Nasal cavity respiratory epithelium epithelial cell of viscerocranial mucosa (primary cell): ENCODE measurements around the gene ITGA7. TPM values are rescaled to one million over a fixed set of nuclear protein-coding genes. Genes with fewer than 3 reads are reported as not detected.

ENCODE experiments used
- total RNA-seq: library from RNA; depleted of rRNA; stranded (reverse); fragments of >200 nt; gene quantifications from 2 replicates; pipeline ENCODE4 v1.2.3, GENCODE V29; 2014

The ITGA7 gene
- total RNA-seq, result 0.34 and 1.2 TPM in 2 replicates

GRCh38 chr12:55707841-55708694 is at the start of gene ITGA7:
TSS of gene ITGA7 (minus strand) at chr12:55707904. CDS start at chr12:55707682, 222 bp downstream.

GRCh38 chr12:55742719-55743405 is 35.2 kb upstream of the ITGA7 start, which contains the start of gene GDF11:
TSS of gene GDF11 (plus strand) at chr12:55743122. CDS start at chr12:55743317, 195 bp downstream.

GRCh38 chr12:55728939-55729818 is 21.5 kb upstream of the ITGA7 start, which contains the start of gene CD63:
TSS of gene CD63 (minus strand) at chr12:55729009. CDS start at chr12:55728341, 668 bp downstream.

GRCh38 chr12:55720071-55720564 is 12.4 kb upstream of the ITGA7 start, which contains the start of gene RDH5:
TSS of gene RDH5 (plus strand) at chr12:55720393. CDS start at chr12:55721185, 792 bp downstream.

GRCh38 chr12:55715833-55716581 is 8.3 kb upstream of the ITGA7 start, which contains the start of gene BLOC1S1:
TSS of gene BLOC1S1 (plus strand) at chr12:55716046. CDS start at chr12:55716052, 6 bp downstream.

GRCh38 chr12:55636853-55637252 is 70.9 kb downstream of the ITGA7 start, which contains the start of gene OR10P1:
TSS of gene OR10P1 (plus strand) at chr12:55636892. CDS start at chr12:55636892, 0 bp downstream.

Other genes starting within 250 kb of the ITGA7 start
- not detected in 2 replicates for gene OR6C70, start 237.8 kb downstream of the ITGA7 start, total RNA-seq
- gene OR6C68, start 215.5 kb downstream of the ITGA7 start, total RNA-seq, result not detected in 2 replicates
- not detected in 2 replicates for gene OR6C4, start 158.3 kb downstream of the ITGA7 start, total RNA-seq
- not detected in 2 replicates for gene OR2AP1, start 135.4 kb downstream of the ITGA7 start, total RNA-seq
- gene OR10P1, start 71.0 kb downstream of the ITGA7 start, total RNA-seq, result not detected in 2 replicates
- 36.6 and 40.0 TPM in 2 replicates for gene BLOC1S1, start 8.1 kb upstream of the ITGA7 start, total RNA-seq
- gene RDH5, start 12.5 kb upstream of the ITGA7 start, total RNA-seq, result 0.85 and 1.0 TPM in 2 replicates
- gene CD63, start 21.1 kb upstream of the ITGA7 start, total RNA-seq, result 605 and 1,092 TPM in 2 replicates
- 0.34 and 1.3 TPM in 2 replicates for gene GDF11, start 35.2 kb upstream of the ITGA7 start, total RNA-seq
- gene SARNP, start 109.8 kb upstream of the ITGA7 start, total RNA-seq, result 79.6 and 88.2 TPM in 2 replicates
- 35.2 and 37.4 TPM in 2 replicates for gene ORMDL2, start 110.1 kb upstream of the ITGA7 start, total RNA-seq
- gene DNAJC14, start 121.7 kb upstream of the ITGA7 start, total RNA-seq, result 37.9 and 41.4 TPM in 2 replicates
- under 0.01 and 0.28 TPM in 2 replicates for gene MMP19, start 135.0 kb upstream of the ITGA7 start, total RNA-seq
- 28.3 and 30.8 TPM in 2 replicates for gene PYM1, start 220.0 kb upstream of the ITGA7 start, total RNA-seq
- 72.5 and 117 TPM in 2 replicates for gene DGKA, start 223.3 kb upstream of the ITGA7 start, total RNA-seq